ENCODE results near the gene ETV1.

- TF ChIP-seq CTCF (conservative IDR thresholded peaks at IDR 0.05; ENCODE audit: low read length) (no peak), EZH2phosphoT487 (IDR thresholded peaks at IDR 0.05; ENCODE audit: borderline replicate concordance) (no peak)
These were observed 55.9 kb downstream of the ETV1 start for GRCh38 chr7:13933536-13933935.
